PC-3 (cell line): ENCODE results near the gene CEBPZOS.

ENCODE experiments used
- CTCF ChIP-seq: fragments of 300-600 bp; sonication (generic); conservative IDR thresholded peaks from 2 replicates; pipeline ENCODE4 v1.5.1; 2017; ENCODE audit warnings: antibody characterized with exemption, low read depth, mild to moderate bottlenecking, low read length
- EZH2 ChIP-seq: fragments of 300-600 bp; sonication (generic); IDR thresholded peaks from one replicate; pipeline ENCODE4 v1.6.1; 2017; ENCODE audit warnings: antibody characterized with exemption, mild to moderate bottlenecking, low read length; ENCODE audit not compliant: unreplicated experiment
- EZH2phosphoT487 ChIP-seq: fragments of 300-600 bp; sonication (generic); IDR thresholded peaks from 2 replicates; pipeline ENCODE4 v1.6.1; 2018; ENCODE audit warnings: mild to moderate bottlenecking, antibody characterized with exemption, low read length, borderline replicate concordance

GRCh38 chr2:37149626-37150322 is 46.5 kb upstream of the CEBPZOS start:
- TF ChIP-seq CTCF (no peak), EZH2 (no peak), EZH2phosphoT487 (no peak)
